ENCODE results near the gene HOXC6.

GRCh38 chr12:54007538-54008259 is 20.5 kb upstream of the HOXC6 start:
- TF ChIP-seq, protein P1, sequence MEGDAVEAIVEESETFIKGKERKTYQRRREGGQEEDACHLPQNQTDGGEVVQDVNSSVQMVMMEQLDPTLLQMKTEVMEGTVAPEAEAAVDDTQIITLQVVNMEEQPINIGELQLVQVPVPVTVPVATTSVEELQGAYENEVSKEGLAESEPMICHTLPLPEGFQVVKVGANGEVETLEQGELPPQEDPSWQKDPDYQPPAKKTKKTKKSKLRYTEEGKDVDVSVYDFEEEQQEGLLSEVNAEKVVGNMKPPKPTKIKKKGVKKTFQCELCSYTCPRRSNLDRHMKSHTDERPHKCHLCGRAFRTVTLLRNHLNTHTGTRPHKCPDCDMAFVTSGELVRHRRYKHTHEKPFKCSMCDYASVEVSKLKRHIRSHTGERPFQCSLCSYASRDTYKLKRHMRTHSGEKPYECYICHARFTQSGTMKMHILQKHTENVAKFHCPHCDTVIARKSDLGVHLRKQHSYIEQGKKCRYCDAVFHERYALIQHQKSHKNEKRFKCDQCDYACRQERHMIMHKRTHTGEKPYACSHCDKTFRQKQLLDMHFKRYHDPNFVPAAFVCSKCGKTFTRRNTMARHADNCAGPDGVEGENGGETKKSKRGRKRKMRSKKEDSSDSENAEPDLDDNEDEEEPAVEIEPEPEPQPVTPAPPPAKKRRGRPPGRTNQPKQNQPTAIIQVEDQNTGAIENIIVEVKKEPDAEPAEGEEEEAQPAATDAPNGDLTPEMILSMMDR (IDR thresholded peaks at IDR 0.05): no peak
- no peak for TF ChIP-seq ZFX (IDR thresholded peaks at IDR 0.05; ENCODE audit: borderline replicate concordance)
